ENCODE results near the gene BACH1. TPM values are rescaled to one million over a fixed set of nuclear protein-coding genes. Genes with fewer than 3 reads are reported as not detected.

Gene BACH1
- polyA plus RNA-seq, 3 donors: 4.8 to 15.3 (median 9.2) TPM

- 39 to 79% (median 51%) methylated on average over 1 of the region's 1 CpG for WGBS, 3 donors
- no peak overlapping the region for H3K27ac ChIP-seq (ENCODE audit: low read depth, low read length)
Measured at GRCh38 chr21:29287383-29287782, 11.3 kb upstream of the BACH1 start.

- 82 to 93% (median 92%) methylated on average over 5 of the region's 5 CpGs for WGBS, 3 donors
Measured at GRCh38 chr21:29288239-29288638, 10.5 kb upstream of the BACH1 start.

GRCh38 chr21:29289317-29289716 lies 9.4 kb upstream of the BACH1 start:
- no peak overlapping the region for H3K27ac ChIP-seq (ENCODE audit: low read depth, low read length)
- WGBS, 3 donors: 64 to 68% (median 65%) methylated on average over 4 of the region's 4 CpGs

More at GRCh38 chr21:29288239-29288638, 10.5 kb upstream of the BACH1 start:
- H3K27ac ChIP-seq (ENCODE audit: low read depth, low read length): no peak overlapping the region

GRCh38 chr21:29290240-29290639 lies 8.5 kb upstream of the BACH1 start:
- H3K27ac ChIP-seq (ENCODE audit: low read depth, low read length): no peak overlapping the region
- WGBS, 3 donors: 63 to 97% (median 85%) methylated on average over 1 of the region's 1 CpG

- H3K27ac ChIP-seq (ENCODE audit: low read depth, low read length): no peak overlapping the region
- WGBS, 3 donors: 94 to 100% (median 96%) methylated on average over 2 of the region's 2 CpGs
Measured at GRCh38 chr21:29293495-29293894, 5.2 kb upstream of the BACH1 start.

- 87 to 94% (median 90%) methylated on average over 9 of the region's 9 CpGs for WGBS, 3 donors
- H3K27ac ChIP-seq (ENCODE audit: low read depth, low read length): no peak overlapping the region
Measured at GRCh38 chr21:29295066-29295650, 3.6 kb upstream of the BACH1 start.

- WGBS, 3 donors: 67 to 96% (median 91%) methylated on average over 3 of the region's 3 CpGs
- no peak overlapping the region for H3K27ac ChIP-seq (ENCODE audit: low read depth, low read length)
Measured at GRCh38 chr21:29296446-29296845, 2.3 kb upstream of the BACH1 start.

GRCh38 chr21:29297483-29298347 lies 1.0 kb upstream of the BACH1 start:
- 65 to 84% (median 77%) methylated on average over 27 of the region's 27 CpGs for WGBS, 3 donors
- no peak overlapping the region for H3K27ac ChIP-seq (ENCODE audit: low read depth, low read length)

GRCh38 chr21:29299046-29299915 lies 559 bp downstream of the BACH1 start:
- WGBS, 3 donors: 0 to 1% (median 0%) methylated on average over 38 to 75 of the region's 75 CpGs
- peak overlapping the region; percentile 89 for H3K27ac ChIP-seq (ENCODE audit: low read depth, low read length)

GRCh38 chr21:29299916-29300806 lies 1.4 kb downstream of the BACH1 start:
- WGBS, 3 donors: 24 to 42% (median 42%) methylated on average over 13 of the region's 13 CpGs
- no peak overlapping the region for H3K27ac ChIP-seq (ENCODE audit: low read depth, low read length)

GRCh38 chr21:29300807-29301138 lies 2.1 kb downstream of the BACH1 start:
- H3K27ac ChIP-seq (ENCODE audit: low read depth, low read length): no peak overlapping the region
- 25 to 75% (median 71%) methylated on average over 3 of the region's 3 CpGs for WGBS, 3 donors

GRCh38 chr21:29301691-29302090 lies 3.0 kb downstream of the BACH1 start:
- no peak overlapping the region for H3K27ac ChIP-seq (ENCODE audit: low read depth, low read length)
- 34 to 69% (median 67%) methylated on average over 6 of the region's 6 CpGs for WGBS, 3 donors

GRCh38 chr21:29302359-29302875 lies 3.7 kb downstream of the BACH1 start:
- 29 to 75% (median 63%) methylated on average over 5 of the region's 5 CpGs for WGBS, 3 donors
- no peak overlapping the region for H3K27ac ChIP-seq (ENCODE audit: low read depth, low read length)

GRCh38 chr21:29303288-29303687 lies 4.6 kb downstream of the BACH1 start:
- 33 to 71% (median 64%) methylated on average over 2 of the region's 2 CpGs for WGBS, 3 donors

GRCh38 chr21:29304597-29304996 lies 5.9 kb downstream of the BACH1 start:
- no peak overlapping the region for H3K27ac ChIP-seq (ENCODE audit: low read depth, low read length)
- WGBS, 3 donors: 28 to 44% (median 34%) methylated on average over 2 of the region's 2 CpGs

More at GRCh38 chr21:29303288-29303687, 4.6 kb downstream of the BACH1 start:
- no peak overlapping the region for H3K27ac ChIP-seq (ENCODE audit: low read depth, low read length)

- no peak overlapping the region for H3K27ac ChIP-seq (ENCODE audit: low read depth, low read length)
- 28 to 42% (median 36%) methylated on average over 3 of the region's 3 CpGs for WGBS, 3 donors
Measured at GRCh38 chr21:29305068-29305467, 6.3 kb downstream of the BACH1 start.

- no peak overlapping the region for H3K27ac ChIP-seq (ENCODE audit: low read depth, low read length)
- WGBS, 3 donors: 0 to 81% (median 46%) methylated on average over 1 of the region's 1 CpG
Measured at GRCh38 chr21:29305561-29305960, 6.8 kb downstream of the BACH1 start.

GRCh38 chr21:29306920-29307319 lies 8.2 kb downstream of the BACH1 start:
- 51 to 72% (median 67%) methylated on average over 3 of the region's 3 CpGs for WGBS, 3 donors
- no peak overlapping the region for H3K27ac ChIP-seq (ENCODE audit: low read depth, low read length)
